ENCODE measurements around the gene ARHGEF28.

The ARHGEF28 gene

GRCh38 chr5:73623901-73624404, 2.0 kb upstream of the ARHGEF28 start:
- no peak for DNase-seq

- no peak for DNase-seq
Observed at GRCh38 chr5:73624888-73625287, 1.1 kb upstream of the ARHGEF28 start.

- no peak for DNase-seq
Observed at GRCh38 chr5:73625372-73625943, 538 bp upstream of the ARHGEF28 start.

- DNase-seq: no peak
Observed at GRCh38 chr5:73626814-73627313, 868 bp downstream of the ARHGEF28 start.

GRCh38 chr5:73629456-73629855, 3.5 kb downstream of the ARHGEF28 start:
- no peak for DNase-seq

- peak; percentile 33 for DNase-seq
Observed at GRCh38 chr5:73630765-73631164, 4.8 kb downstream of the ARHGEF28 start.

GRCh38 chr5:73631500-73631899, 5.5 kb downstream of the ARHGEF28 start:
- no peak for DNase-seq

- DNase-seq: no peak
Observed at GRCh38 chr5:73633060-73633459, 7.1 kb downstream of the ARHGEF28 start.

GRCh38 chr5:73636408-73636807, 10.4 kb downstream of the ARHGEF28 start:
- DNase-seq: no peak

GRCh38 chr5:73637565-73637964, 11.6 kb downstream of the ARHGEF28 start:
- peak; percentile 95 for DNase-seq

- peak; percentile 64 for DNase-seq
Observed at GRCh38 chr5:73638344-73639095, 12.5 kb downstream of the ARHGEF28 start.

GRCh38 chr5:73640861-73641320, 14.9 kb downstream of the ARHGEF28 start:
- peak; percentile 56 for DNase-seq

- peak; percentile 22 for DNase-seq
Observed at GRCh38 chr5:73641811-73642210, 15.8 kb downstream of the ARHGEF28 start.

- no peak for DNase-seq
Observed at GRCh38 chr5:73642344-73642743, 16.3 kb downstream of the ARHGEF28 start.

GRCh38 chr5:73644385-73644963, 18.5 kb downstream of the ARHGEF28 start:
- DNase-seq: peak; percentile 26

- no peak for DNase-seq
Observed at GRCh38 chr5:73647721-73648120, 21.7 kb downstream of the ARHGEF28 start.

GRCh38 chr5:73648515-73648914, 22.5 kb downstream of the ARHGEF28 start:
- no peak for DNase-seq

- DNase-seq: no peak
Observed at GRCh38 chr5:73649926-73650325, 23.9 kb downstream of the ARHGEF28 start.

- DNase-seq: no peak
Observed at GRCh38 chr5:73652391-73652790, 26.4 kb downstream of the ARHGEF28 start.

GRCh38 chr5:73654171-73654811, 28.3 kb downstream of the ARHGEF28 start:
- peak; percentile 63 for DNase-seq

GRCh38 chr5:73654819-73655318, 28.9 kb downstream of the ARHGEF28 start:
- DNase-seq: peak; percentile 59

GRCh38 chr5:73655521-73656160, 29.6 kb downstream of the ARHGEF28 start:
- DNase-seq: no peak

- no peak for DNase-seq
Observed at GRCh38 chr5:73661753-73662152, 35.8 kb downstream of the ARHGEF28 start.

Measured in NCI-H82 (cell line).